Posterior vena cava (tissue), 2 donors: Measurements from ENCODE around the gene BHLHE23. TPM values are rescaled to one million over a fixed set of nuclear protein-coding genes. Genes with fewer than 3 reads are reported as not detected.
"Not testable (repeated sequence)": the region's sequence is repeated elsewhere in the genome, so short reads cannot be mapped to it uniquely, and the experiment has no call there.

Source experiments
- DNase-seq: peaks from one replicate; pipeline ENCODE4 v3.0.0-alpha.2; 2020; ENCODE audit warnings: low spot score
- intact Hi-C, 2 donors: fragments of 100-400 bp; cut with DNase I; formaldehyde crosslinking; loops; one replicate each; pipeline versions ENCODE4 v1.14.1 to v1.14.2; 2022 to 2023
- total RNA-seq, 2 donors: library from RNA; stranded (reverse); fragmentation: NEBNext Ultra II Directional; extraction: Animal tissue kit (Norgen Biotek cat#: 25700); gene quantifications; one replicate each; pipeline ENCODE4 v1.2.1, GENCODE V29; 2021
- donor health status: DM: yes; HTN: yes; CAD: no.
- donor health status: DM: yes; HTN: yes; CAD: no.

BHLHE23 gene
- total RNA-seq, 2 donors from 2014 or later = not detected

DNA sequence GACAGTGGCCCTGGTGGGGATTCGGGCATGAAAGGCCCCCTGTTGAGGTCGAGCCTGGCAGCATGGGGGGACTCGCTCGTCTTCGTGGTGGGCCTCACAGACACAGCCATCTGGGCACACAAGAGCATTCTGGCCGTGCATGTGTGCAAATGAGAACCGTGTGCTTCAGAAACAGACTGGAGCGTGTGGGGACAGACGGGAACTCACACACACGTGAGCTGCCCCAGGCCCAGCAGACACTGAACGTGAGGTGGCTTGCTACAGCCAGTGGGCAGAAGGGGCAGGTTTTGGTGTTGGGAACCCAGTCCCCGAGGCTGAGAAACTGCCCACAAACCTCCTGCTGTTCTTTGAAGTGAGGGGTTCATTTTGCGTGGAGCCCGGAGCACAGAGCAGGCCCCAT is 38.6 kb upstream of the BHLHE23 start:
- DNase-seq = no peak
- intact Hi-C loops = no loop called here

DNA sequence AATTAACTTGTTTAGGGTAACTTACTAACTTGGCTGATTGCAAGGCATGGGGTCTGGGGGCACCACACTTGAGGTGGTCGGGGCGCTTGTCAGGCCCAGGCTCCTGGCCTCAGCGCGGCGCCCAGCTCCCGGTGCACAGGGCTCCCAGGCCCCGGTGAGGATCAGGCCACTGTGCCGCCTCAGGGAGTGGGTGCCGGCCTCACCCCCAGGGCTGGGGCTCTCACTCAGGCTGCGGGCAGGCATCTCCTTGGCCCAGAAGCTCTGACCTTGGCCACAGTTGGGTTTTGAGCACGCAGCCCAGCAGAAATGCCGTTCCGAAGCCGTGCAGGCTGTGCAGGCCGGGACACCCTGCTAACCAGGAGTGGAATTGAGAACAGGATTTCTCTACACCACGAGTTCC is 37.8 kb upstream of the BHLHE23 start:
- no peak for DNase-seq
- intact Hi-C loops = loop anchor here in 1 of 2 donors (5.0 kb wide), 1 partner anchor 213 kb away; no protein-coding TSS in a partner anchor

DNA sequence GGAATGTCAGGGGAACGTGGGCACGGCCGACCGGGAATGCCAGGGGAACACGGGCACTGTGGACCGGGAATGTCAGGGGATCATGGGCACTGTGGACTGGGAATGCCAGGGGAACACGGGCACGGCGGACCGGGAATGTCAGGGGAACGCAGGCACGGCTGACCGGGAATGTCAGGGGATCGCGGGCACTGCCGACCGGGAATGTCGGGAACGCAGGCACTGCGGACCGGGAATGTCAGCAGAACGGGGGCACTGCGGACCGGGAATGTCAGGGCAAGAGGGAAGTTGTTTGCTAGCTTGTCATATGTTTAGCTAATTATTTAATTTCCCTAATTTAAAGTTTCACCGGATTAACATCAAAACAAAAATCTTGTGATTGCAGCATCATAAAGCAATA is 37.4 kb upstream of the BHLHE23 start:
- DNase-seq = no peak
- intact Hi-C loops = loop anchor here in 1 of 2 donors (5.0 kb wide), 1 partner anchor 213 kb away; no protein-coding TSS in a partner anchor

DNA sequence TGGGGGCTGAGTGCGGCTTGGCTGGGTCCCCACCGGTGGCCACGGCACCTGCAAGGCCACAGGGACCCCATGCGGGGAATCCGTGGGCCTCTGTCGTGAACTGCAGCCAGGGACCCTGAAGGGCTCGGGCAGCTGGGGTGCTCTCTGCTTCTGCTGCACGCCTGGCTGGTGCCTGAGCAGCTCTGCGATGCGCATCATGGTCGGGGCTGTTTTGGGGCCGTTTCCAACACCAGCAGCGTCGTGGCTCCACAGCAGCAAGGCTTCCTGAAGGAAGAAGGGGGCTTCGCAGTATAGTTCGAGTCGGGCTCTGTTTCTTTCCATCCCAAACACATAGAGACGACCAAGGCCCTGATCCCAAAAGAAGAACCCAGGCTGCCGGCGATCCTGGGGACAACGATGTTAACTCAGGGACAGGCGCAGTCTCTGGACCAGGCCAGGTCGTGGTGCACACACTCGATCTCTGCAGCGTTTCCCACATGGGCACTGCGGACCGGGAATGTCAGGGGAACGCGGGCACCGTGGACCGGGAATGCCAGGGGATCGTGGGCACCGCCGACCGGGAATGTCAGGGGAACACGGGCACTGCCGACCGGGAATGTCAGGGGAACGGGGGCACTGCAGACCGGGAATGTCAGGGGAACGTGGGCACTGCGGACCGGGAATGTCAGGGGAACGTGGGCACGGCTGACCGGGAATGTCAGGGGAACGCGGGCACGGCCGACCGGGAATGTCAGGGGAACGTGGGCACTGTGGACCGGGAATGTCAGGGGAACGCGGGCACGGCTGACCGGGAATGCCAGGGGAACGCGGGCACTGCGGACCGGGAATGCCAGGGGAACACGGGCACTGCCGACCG is 36.8 kb upstream of the BHLHE23 start:
- DNase-seq = no peak

DNA sequence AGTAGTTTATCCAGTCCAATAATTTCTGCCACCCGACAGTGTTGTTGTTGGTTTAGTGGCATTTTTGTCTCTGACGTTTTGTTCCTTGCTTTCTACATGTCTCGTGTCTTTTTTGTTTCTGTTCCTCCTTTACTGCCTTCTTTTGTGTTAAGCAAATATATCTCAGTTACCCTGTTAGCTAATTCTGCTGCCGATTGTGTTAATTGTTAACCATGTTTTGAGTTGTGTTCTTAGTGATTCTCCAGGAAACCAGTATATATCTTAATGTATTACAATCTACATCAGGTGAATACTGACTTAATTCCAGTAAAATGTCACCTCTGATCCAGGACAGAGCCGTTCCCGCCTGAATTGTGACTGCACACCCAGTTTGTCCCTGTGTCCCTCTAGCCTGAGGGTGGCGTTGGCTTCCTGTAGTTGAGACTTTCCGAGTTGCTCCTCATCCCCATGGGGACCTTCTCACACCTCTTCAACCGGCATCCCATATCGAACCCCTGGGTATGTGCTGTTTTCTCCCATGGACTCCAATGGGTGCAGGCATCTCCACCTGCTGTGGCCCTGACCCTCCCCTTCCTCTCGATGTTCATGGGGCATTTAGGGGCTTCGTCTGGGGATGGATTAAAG is 35.8 kb upstream of the BHLHE23 start:
- DNase-seq = no peak
- intact Hi-C loops = loop anchor here in 1 of 2 donors (5.0 kb wide), 1 partner anchor 215 kb away; no protein-coding TSS in a partner anchor

More for the DNA sequence above, 36.8 kb upstream of the BHLHE23 start:
- intact Hi-C loops = loop anchor here in 1 of 2 donors (5.0 kb wide), 1 partner anchor 214 kb away; no protein-coding TSS in a partner anchor

DNA sequence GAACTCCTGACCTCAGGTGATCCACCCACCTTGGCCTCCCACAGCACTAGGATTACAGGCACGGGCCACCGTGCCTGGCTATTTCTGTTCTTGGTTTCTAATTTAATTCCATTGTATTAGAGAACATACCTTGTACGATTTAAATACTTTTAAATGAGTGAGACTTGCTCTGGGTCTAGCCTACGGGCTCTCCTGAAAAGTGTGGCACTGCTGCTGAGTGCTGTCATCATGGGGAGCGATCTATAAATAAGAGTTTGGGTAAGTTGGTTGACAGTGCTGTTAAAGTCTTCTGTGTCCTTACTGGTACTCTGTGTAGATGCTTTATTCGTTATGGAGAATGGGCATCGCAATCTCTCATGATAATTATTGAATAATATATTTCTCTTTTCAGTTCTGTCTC is 35.0 kb upstream of the BHLHE23 start:
- DNase-seq = no peak
- intact Hi-C loops = loop anchor here in 1 of 2 donors (5.0 kb wide), 1 partner anchor 216 kb away; no protein-coding TSS in a partner anchor

DNA sequence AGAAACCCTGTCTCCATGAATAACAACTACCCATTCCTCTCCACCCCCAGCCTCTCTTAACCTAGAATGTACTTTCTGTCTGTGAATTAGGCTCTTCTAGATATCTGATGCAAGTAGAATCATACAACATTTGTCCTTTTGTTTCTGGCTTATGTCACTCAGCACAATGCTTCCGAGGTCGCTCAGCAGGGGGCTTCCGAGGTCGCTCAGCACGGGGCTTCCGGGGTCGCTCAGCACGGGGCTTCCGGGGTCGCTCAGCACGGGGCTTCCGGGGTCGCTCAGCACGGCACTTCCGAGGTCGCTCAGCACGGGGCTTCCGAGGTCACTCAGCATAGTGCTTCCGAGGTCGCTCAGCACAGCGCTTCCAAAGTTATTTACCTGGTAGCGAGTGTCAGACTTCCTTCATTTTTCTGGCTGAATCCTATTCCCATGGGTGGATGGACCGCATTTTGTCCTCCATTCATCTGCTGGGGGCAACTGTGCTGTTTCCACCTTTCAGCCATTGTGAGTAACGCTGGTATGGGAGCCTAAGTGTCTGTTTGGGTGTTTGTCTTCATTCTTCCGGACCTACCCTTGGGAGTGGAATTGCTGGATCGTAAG is 31.0 kb upstream of the BHLHE23 start:
- intact Hi-C loops = no loop called here
- DNase-seq = peak; percentile 61

DNA sequence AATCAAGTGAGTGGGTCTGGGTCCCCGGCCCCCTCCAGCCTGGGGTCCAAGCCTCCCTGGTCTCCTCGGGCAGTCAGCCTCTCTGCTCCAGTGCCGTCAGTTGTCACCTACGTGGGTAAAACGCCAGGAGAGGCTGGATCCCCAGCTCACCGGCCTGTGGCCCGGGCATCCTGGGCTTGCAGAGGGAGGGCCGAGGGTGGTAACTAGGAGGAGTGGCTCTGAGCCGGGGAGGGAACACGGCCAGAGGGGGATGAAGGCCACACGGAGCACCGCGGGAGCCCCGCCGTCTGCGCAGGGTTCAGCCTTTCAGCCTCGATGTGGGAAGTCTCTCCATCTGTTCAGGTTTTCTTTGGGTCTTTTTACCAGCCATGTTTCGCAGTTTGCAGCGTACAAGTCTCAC is 29.5 kb upstream of the BHLHE23 start:
- intact Hi-C loops = no loop called here
- peak; percentile 50 for DNase-seq

DNA sequence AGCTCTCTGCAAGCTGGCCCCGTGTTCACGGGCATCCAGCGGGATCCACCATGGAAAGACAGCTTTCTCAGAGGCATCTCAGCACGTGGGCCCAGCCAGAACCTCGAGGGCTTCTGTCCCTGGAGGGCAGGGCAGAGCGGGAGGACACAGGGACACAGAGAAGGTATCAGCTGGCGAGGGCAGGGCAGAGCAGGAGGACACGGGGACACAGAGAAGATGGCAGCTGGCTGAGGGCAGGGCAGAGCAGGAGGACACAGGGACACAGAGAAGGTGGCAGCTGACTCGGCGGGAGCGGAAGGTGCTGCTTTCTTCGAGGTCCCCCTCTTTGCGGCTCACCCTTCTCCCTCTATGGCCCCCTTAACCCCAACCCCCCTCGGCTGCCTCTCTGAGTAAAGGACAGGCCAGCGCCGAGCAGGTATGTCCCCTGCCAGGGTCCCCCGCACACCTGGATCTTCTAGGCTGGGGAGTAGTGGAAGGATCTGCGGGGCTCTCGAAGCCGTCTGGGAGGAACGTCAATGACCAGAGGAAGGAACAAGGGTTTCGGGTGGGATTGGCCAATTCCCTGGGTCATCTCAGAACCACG is 28.9 kb upstream of the BHLHE23 start:
- DNase-seq = peak; percentile 64

DNA sequence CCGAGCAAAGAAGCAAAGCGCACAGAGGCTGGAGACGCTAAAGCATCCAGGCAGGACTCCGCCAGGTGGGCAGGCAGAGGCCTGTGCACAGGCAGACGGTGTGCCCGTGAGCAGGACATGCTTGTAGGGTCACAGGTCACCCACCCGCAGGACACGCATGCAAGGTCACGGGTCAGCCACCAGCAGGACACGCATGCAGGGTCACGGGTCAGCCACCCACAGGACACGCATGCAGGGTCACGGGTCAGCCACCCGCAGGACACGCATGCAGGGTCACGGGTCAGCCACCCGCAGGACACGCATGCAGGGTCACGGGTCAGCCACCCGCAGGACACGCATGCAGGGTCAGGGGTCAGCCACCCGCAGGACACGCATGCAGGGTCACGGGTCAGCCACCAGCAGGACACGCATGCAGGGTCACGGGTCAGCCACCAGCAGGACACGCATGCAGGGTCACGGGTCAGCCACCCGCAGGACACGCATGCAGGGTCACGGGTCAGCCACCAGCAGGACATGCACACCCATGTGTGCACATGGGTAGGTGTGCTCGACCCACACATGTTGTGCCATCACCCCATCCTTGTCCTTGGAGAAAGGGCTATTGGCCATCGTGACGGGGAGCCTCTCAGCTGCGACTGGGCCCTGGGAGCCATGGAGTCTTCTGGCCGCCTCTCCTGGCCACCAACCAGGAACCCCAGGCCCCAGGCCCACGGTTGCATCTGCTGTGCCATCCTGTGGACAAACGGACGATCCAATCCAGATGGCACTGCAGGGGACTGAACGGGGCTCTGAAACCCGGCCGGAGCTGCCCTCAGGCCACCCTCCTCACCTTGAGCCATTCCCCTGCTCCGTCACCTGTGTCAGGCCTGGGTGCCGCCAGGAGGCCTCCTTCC is 28.2 kb upstream of the BHLHE23 start:
- intact Hi-C loops = not testable (repeated sequence)
- peak; percentile 61 for DNase-seq

More for the DNA sequence above, 28.9 kb upstream of the BHLHE23 start:
- intact Hi-C loops = no loop called here

DNA sequence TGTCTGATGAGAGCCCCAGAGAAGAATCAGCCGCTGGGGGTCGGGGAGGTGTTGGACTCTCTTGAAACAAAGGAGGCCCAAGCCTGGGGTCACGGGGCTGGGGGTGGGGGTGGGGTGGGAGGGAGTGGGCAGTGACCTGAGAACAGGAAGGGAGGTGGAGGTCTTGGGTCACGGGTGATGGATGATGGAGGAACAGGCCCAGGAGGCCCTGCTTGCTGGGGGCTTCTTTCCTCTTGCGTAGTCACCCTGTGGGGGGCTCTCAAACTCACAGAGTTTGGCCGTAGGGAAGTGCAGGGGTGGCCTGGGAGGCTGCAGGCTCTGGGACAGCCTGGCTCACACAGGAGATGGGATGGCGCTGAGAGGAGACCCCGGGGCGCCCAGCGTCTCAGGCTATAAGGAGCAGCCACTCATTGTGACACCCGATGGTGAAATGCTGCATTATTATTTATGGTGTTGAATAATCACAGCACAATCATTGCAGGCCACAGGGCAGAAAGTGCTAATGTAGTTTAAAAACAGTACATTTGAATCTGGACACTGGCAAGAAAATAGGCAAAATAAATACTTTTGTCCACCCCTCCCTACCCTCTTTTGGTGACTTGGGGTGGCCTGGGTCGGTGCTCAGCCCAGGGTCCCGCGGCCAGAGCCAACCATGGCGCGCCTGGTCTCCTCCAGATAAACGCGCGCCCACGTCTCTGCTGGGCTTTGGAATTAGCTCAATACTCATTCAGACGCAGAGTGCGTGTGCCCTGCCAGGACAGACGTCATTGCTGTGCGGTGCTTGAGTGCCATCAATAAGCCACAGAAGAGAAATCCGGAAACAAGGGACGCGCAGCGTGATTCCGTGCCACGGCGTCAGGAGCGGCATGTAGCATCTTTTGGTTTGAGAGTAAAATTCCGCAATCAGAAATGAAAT is 27.3 kb upstream of the BHLHE23 start:
- intact Hi-C loops = no loop called here
- DNase-seq = peak; percentile 53

DNA sequence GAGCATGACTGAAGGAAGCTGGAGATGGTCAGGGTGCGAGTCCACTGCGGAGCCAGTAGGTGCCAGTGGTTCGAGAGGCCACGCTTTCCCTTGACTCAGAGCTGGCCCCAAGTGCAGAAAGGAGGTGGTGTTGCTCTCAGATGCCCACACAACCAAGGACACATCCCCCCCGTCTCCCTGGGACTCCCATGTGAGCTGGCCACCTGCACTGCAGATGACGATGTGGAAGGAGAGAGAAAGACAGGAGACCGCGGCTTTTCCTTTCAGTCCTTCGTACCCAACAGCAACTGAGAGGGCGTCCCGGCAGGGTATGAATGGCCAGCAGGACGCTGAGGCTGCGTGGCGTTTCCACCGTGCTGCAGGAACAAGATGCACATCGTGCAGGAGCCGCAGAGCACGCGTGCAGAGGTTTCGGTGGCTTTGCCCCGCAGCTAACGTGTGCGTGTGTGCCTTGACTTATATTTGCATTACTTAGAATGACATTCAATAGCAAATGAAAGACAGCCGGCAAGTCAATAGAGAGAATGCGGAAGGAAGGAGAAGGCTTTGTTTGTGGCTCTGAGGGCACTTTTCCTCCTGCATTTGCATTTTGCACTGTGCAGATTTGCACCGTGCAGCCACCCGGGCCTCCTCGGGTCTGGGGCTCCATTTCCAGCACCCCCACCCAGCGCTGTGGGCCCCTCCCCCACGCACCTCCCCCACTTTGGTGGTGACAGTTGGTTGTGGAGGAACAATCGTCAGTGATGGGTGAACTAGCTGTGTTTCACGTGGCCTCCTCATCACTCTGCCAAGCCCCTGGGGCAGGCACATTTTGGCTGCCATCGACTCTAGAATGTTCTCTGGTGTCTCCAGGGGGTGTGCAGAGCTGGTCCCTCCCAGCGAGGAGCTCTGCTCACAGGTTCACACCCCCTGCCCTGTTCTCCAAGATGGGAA is 26.4 kb upstream of the BHLHE23 start:
- peak; percentile 62 for DNase-seq
- intact Hi-C loops = no loop called here

DNA sequence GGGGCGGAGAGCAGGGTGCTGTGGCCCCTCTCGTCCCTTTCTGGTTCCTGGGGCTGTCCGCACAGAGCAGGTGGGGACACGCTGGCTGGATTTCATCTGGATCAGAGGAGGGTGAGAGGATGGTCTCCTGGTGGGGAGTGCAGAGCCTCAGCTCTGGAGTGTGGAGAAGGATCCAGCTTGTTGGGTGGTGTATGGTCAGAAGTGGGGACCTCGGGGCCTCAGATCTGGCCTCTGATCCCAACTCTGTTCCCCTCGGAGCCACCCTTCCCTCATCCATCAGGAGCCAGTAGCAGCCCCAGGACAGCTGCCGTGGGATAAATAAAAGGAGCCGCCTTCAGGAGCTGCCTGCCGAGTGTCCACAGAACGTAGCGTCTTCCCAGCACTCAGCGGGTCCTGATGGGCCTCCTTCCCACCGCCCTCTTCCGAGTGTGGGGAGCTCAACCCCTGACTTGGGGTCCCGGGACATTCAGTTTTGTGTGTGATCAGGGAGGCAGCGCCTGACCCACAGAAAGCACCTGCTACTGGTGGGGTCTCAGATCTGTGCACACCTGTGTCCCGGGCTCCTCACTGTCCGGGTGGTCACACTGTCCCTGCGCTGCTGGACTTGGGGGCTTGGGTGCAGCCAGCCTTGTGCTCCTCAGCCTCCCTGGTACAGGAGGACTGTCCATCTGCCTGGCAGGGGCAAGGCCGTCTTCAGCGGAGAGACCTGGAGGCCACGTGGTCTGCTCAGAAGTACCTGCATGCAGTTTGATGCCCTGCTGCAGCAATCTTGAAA is 25.4 kb upstream of the BHLHE23 start:
- intact Hi-C loops = no loop called here
- DNase-seq = peak; percentile 25

DNA sequence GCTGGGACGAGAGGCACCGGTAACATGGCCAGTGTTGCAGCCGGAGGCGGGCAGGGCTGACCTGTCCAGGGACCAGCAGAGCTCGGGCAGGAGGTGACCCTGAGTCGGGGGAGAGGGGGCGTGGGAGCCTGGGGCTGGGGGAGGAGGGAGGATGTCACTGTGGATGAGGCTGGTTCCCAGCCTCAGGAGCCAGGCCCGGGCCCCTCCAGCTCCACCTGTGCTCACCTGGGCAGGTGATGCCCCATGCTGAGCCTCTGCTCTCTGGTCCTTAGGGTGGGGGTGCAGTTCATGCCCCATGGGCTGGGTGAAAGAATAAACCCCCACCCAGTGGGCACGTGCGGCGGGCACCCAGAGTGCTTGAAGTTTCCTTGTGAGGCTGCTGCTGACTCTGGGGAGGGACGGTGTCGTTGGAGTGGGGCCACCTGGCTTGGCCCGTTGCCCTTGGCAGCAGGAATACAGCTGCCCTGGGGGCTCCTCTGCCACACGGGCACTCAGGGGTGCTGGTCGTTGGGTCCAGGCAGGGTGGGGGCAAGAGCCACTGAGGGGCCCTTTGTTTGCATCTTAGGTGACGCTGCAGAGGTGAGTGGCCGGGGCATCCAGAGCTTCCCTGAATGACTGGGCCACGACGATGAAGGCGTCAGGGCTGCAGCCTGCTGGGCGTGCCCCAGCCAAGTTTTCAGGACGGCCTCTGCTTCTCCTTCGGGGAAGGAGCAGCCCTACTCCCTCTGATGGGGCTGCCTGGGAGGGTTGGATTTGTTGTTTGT is 24.7 kb upstream of the BHLHE23 start:
- intact Hi-C loops = no loop called here

More for the DNA sequence above, 24.7 kb upstream of the BHLHE23 start:
- DNase-seq = peak; percentile 70
